ENCODE results near the gene ALOX5. TPM values are rescaled to one million over a fixed set of nuclear protein-coding genes. Genes with fewer than 3 reads are reported as not detected.

ALOX5 gene
- total RNA-seq, 6 experiments from 2014 or later: not detected

DNA sequence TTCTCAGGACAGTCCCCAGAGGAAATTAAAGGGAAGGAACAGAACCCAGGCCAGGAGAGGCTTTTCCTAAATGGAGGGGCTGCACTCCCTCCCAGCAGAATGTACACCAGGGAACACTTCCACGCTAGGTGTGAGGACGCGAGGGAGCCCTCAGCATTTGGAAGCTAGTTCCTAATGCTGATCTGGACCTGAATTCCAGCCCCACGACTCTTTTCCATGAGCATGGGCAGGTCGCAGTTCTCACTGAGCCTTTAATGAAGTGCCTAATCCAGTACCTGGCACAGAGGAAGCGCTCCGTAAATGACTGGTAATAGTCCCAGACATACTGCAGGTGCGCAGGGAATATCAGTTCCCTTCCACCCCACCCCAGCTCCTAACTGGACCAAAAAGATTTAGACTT is 1.1 kb downstream of the ALOX5 start:
- DNase-seq: no peak
- Mint-ChIP-seq H3K4me3 (no peak overlapping the region), H3K27ac (no peak overlapping the region), H3K4me1 (ENCODE audit: low read depth) (no peaks in the 10 kb centered on the region), H3K36me3 (ENCODE audit: low read depth) (no peaks in the 10 kb centered on the region), H3K27me3 (ENCODE audit: insufficient read depth) (peaks cover 55% of the 10 kb centered on the region), H3K9me3 (no peaks in the 10 kb centered on the region)
- TF ChIP-seq, protein P1, sequence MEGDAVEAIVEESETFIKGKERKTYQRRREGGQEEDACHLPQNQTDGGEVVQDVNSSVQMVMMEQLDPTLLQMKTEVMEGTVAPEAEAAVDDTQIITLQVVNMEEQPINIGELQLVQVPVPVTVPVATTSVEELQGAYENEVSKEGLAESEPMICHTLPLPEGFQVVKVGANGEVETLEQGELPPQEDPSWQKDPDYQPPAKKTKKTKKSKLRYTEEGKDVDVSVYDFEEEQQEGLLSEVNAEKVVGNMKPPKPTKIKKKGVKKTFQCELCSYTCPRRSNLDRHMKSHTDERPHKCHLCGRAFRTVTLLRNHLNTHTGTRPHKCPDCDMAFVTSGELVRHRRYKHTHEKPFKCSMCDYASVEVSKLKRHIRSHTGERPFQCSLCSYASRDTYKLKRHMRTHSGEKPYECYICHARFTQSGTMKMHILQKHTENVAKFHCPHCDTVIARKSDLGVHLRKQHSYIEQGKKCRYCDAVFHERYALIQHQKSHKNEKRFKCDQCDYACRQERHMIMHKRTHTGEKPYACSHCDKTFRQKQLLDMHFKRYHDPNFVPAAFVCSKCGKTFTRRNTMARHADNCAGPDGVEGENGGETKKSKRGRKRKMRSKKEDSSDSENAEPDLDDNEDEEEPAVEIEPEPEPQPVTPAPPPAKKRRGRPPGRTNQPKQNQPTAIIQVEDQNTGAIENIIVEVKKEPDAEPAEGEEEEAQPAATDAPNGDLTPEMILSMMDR (IDR thresholded peaks at IDR 0.05): no peak

DNA sequence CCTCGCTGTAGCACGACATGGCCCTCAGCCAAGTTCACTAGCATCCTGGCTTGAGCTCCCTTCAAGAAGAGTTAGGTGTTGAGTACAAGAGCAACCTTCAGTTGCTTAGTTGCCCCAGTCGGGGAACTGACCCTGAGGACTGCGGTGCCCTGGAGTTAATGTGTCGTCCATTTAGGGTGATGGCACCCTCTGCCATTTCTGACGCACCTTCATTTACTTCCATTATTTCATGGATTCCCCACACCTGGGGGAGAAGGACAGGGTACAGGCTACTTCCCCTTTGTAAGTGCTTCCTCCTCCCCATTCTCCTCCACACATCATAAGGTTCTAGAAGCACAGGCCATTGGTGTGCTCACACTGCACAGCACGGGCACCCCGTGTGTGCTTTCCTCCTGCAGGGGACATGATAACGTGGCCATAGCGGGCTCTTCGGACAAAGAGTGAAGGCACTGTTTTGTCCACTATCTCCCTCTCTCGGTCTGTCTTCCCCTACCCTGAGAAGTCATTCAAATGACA is 1.8 kb downstream of the ALOX5 start:
- Mint-ChIP-seq H3K27me3 (ENCODE audit: insufficient read depth) (peaks cover 52% of the 10 kb centered on the region), H3K27ac (no peak overlapping the region), H3K4me3 (no peak overlapping the region; the same call in 1 of the 2 replicates), H3K9me3 (no peaks in the 10 kb centered on the region), H3K36me3 (ENCODE audit: low read depth) (no peaks in the 10 kb centered on the region), H3K4me1 (ENCODE audit: low read depth) (no peaks in the 10 kb centered on the region)
- no peak for DNase-seq
- TF ChIP-seq, protein P1 (IDR thresholded peaks at IDR 0.05): no peak

DNA sequence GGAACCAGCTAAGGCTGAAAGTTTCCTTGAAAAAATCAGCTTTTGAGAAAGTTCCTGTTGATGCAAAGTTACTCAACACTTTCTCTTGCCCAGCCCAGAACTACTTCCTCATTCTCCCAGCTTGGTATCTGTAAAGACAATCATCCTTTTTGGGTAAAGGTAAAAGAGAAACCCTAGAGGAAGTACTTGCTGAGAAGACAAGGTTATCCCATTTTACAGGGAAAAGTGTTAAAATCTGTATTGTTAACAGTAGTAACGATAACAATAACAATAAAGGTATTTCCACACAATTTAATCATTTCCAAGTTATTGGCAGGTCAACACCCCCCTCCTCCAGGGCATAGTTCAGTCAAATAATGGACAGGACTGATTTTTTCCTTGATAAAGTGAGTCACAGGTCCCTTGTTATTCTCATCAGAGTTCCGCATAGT is 2.4 kb downstream of the ALOX5 start:
- Mint-ChIP-seq H3K4me1 (ENCODE audit: low read depth) (no peaks in the 10 kb centered on the region), H3K9me3 (no peaks in the 10 kb centered on the region), H3K4me3 (no peak overlapping the region), H3K27me3 (ENCODE audit: insufficient read depth) (peaks cover 49% of the 10 kb centered on the region), H3K27ac (no peak overlapping the region), H3K36me3 (ENCODE audit: low read depth) (no peaks in the 10 kb centered on the region)
- TF ChIP-seq, protein P1 (IDR thresholded peaks at IDR 0.05): no peak
- DNase-seq: no peak

DNA sequence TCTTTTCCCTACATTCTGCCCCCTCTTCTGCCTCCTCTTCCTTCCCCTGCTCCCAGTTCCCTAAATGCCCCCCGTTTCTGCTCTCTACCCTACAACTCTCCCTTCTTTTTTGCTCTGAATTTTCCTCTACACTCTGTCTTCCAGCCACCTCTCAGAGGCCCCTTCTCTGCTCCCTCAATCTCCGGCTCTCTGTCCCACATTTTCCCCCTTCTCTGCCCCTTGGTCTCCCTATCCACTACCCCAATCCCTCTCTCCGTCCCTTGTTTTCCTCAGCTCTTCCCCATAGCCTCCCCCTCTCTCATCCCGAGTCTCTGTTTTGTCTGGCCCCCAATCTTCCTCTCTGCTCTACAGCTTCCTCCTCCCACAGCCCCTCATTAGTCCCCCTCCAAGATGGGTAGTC is 3.3 kb downstream of the ALOX5 start:
- no peaks in the 10 kb centered on the region for H3K9me3 Mint-ChIP-seq

DNA sequence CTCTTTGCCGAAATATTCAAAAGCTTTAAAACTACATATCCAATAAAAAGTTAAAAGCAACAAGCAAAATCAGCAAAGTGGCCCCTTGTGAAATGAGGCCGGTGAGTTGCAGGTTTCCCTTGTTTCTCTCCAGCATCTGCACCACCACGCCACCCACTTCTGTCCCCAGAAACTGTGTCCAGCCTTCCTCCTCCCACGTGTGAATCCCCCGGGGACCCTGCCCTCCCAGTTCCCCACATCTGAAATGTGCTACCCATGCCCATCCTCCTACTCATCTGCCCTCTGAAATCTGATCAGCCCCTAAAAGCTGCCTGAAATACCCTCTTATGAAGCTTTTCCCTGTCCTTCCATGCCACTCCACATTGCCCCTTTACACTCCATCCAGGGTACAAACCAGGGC is 3.8 kb downstream of the ALOX5 start:
- DNase-seq: no peak
- Mint-ChIP-seq H3K4me1 (ENCODE audit: low read depth) (no peaks in the 10 kb centered on the region), H3K36me3 (ENCODE audit: low read depth) (no peaks in the 10 kb centered on the region), H3K27ac (no peak overlapping the region), H3K27me3 (ENCODE audit: insufficient read depth) (peaks cover 37% of the 10 kb centered on the region), H3K9me3 (no peaks in the 10 kb centered on the region), H3K4me3 (no peak overlapping the region)
- TF ChIP-seq, protein P1 (IDR thresholded peaks at IDR 0.05): no peak

More for the DNA sequence above, 3.3 kb downstream of the ALOX5 start:
- no peak overlapping the region for H3K27ac Mint-ChIP-seq
- no peak overlapping the region for H3K4me3 Mint-ChIP-seq
- H3K4me1 Mint-ChIP-seq (ENCODE audit: low read depth): no peaks in the 10 kb centered on the region
- H3K36me3 Mint-ChIP-seq (ENCODE audit: low read depth): no peaks in the 10 kb centered on the region
- DNase-seq: no peak
- peaks cover 42% of the 10 kb centered on the region for H3K27me3 Mint-ChIP-seq (ENCODE audit: insufficient read depth)
- TF ChIP-seq, protein P1 (IDR thresholded peaks at IDR 0.05): no peak
